Measurements from ENCODE around the gene MCCD1. TPM values are rescaled to one million over a fixed set of nuclear protein-coding genes. Genes with fewer than 3 reads are reported as not detected.

Gene MCCD1
- total RNA-seq, 1 experiment from 2014 or later: not detected

DNA sequence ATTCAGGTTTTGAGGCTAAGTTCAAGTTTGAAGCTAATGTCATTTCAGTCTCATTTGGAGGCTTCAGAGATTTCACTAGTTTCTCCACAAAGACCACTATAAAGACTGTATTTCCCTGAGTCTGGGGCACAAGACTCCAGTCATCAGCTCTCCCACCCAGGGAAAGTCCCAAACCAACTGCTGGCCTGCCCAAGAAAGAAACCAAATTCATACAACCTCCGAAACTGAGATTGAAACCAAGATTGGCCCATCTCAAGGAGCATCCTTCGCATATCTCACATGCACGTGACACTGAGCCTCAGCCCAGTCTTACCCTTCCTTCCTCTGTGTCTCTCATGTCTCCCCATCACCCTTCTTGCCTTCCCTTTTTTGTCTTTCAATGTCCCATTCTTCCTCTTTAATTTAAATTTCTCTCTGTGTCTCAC lies 39.8 kb downstream of the MCCD1 start:
- TF ChIP-seq, protein P1, sequence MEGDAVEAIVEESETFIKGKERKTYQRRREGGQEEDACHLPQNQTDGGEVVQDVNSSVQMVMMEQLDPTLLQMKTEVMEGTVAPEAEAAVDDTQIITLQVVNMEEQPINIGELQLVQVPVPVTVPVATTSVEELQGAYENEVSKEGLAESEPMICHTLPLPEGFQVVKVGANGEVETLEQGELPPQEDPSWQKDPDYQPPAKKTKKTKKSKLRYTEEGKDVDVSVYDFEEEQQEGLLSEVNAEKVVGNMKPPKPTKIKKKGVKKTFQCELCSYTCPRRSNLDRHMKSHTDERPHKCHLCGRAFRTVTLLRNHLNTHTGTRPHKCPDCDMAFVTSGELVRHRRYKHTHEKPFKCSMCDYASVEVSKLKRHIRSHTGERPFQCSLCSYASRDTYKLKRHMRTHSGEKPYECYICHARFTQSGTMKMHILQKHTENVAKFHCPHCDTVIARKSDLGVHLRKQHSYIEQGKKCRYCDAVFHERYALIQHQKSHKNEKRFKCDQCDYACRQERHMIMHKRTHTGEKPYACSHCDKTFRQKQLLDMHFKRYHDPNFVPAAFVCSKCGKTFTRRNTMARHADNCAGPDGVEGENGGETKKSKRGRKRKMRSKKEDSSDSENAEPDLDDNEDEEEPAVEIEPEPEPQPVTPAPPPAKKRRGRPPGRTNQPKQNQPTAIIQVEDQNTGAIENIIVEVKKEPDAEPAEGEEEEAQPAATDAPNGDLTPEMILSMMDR (conservative IDR thresholded peaks at IDR 0.05; ENCODE audit: low read depth, low read length): no peak
- TF ChIP-seq EZH2phosphoT487 (IDR thresholded peaks at IDR 0.05; ENCODE audit: borderline replicate concordance, low read length) (no peak), EZH2 (IDR thresholded peaks at IDR 0.05; ENCODE audit: low read length, unreplicated experiment) (no peak)
- no peaks in the 10 kb centered on the region for H3K36me3 ChIP-seq (ENCODE audit: low read depth, low read length)
- CTCF ChIA-PET: no interaction called here

DNA sequence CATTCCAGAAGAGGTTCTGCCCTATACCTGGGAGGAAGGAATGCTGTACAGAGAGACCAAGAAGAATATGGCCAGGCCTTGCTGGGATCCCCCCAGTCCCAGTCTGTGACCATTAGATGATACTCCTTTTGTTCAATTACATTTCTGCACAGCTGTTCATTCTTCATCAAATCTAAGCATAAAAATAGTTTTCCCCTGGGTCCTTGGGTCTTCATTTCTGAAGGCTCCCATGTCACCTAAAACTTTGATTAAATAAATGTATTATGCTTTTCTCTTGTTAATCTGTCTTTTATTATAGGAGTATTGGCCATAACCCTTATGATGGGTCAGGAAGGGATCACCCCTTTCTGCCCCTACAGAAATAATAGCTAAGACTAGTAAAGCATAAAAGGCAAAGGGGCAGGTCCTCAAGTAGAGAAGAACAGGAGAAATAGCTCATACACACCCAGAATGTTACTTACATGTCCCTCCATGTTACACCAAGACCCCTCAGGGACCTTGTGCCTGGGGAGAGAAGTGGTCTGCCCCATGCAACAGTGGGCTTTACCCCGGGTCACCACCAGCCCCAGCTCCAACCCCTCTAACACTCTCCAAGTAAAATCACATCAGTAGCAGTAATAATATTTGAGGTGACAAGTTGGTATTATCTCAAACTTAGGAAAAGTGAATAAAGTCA lies 41.2 kb downstream of the MCCD1 start:
- Histone ChIP-seq H2AFZ (ENCODE audit: low read length) (no peak overlapping the region), H3K4me1 (ENCODE audit: insufficient read depth, low read length) (no peaks in the 10 kb centered on the region), H3K9me3 (ENCODE audit: low read length) (no peaks in the 10 kb centered on the region), H3K4me2 (ENCODE audit: low read length) (no peak overlapping the region), H3K9me2 (replicated peaks; ENCODE audit: low read length) (no peaks in the 10 kb centered on the region), H3F3A (ENCODE audit: low read length, unreplicated experiment) (no peaks in the 10 kb centered on the region), H3K27me3 (ENCODE audit: low read length) (no peaks in the 10 kb centered on the region), H3K36me3 (ENCODE audit: low read depth, low read length) (no peaks in the 10 kb centered on the region), H4K20me1 (ENCODE audit: low read length) (no peaks in the 10 kb centered on the region), H3K27ac (ENCODE audit: low read length) (no peak overlapping the region), H3K9ac (ENCODE audit: low read length) (no peak overlapping the region), H3K4me3 (ENCODE audit: low read length) (no peak overlapping the region), H3K79me2 (ENCODE audit: low read length) (no peaks in the 10 kb centered on the region)
- no peak for DNase-seq
- TF ChIP-seq, protein P1 (conservative IDR thresholded peaks at IDR 0.05; ENCODE audit: low read depth, low read length): no peak
- TF ChIP-seq EZH2 (IDR thresholded peaks at IDR 0.05; ENCODE audit: low read length, unreplicated experiment): no peak
- TF ChIP-seq EZH2phosphoT487 (IDR thresholded peaks at IDR 0.05; ENCODE audit: borderline replicate concordance, low read length): no peak
- ChIA-PET CTCF (no interaction called here), POLR2A (ENCODE audit: unreplicated experiment) (no interaction called here)
- intact Hi-C loops (cut with micrococcal nuclease): no loop called here
- no TSS peak for BruUV-seq (replicated peaks)
- no peak for ATAC-seq

More for the DNA sequence above, 39.8 kb downstream of the MCCD1 start:
- DNase-seq: no peak
- no peaks in the 10 kb centered on the region for H3K27me3 ChIP-seq (ENCODE audit: low read length)
- POLR2A ChIA-PET (ENCODE audit: unreplicated experiment): no interaction called here
- no peak overlapping the region for H3K9ac ChIP-seq (ENCODE audit: low read length)
- no peak for ATAC-seq
- H4K20me1 ChIP-seq (ENCODE audit: low read length): no peaks in the 10 kb centered on the region
- H3K4me1 ChIP-seq (ENCODE audit: insufficient read depth, low read length): no peaks in the 10 kb centered on the region
- H3K9me2 ChIP-seq (replicated peaks; ENCODE audit: low read length): no peaks in the 10 kb centered on the region
- BruUV-seq (replicated peaks): no TSS peak
- H3K27ac ChIP-seq (ENCODE audit: low read length): no peak overlapping the region
- H3F3A ChIP-seq (ENCODE audit: low read length, unreplicated experiment): no peaks in the 10 kb centered on the region
- H3K4me2 ChIP-seq (ENCODE audit: low read length): no peak overlapping the region
- intact Hi-C loops (cut with micrococcal nuclease): no loop called here
- H3K4me3 ChIP-seq (ENCODE audit: low read length): no peak overlapping the region
- H3K79me2 ChIP-seq (ENCODE audit: low read length): no peaks in the 10 kb centered on the region
- no peak overlapping the region for H2AFZ ChIP-seq (ENCODE audit: low read length)
- no peaks in the 10 kb centered on the region for H3K9me3 ChIP-seq (ENCODE audit: low read length)

DNA sequence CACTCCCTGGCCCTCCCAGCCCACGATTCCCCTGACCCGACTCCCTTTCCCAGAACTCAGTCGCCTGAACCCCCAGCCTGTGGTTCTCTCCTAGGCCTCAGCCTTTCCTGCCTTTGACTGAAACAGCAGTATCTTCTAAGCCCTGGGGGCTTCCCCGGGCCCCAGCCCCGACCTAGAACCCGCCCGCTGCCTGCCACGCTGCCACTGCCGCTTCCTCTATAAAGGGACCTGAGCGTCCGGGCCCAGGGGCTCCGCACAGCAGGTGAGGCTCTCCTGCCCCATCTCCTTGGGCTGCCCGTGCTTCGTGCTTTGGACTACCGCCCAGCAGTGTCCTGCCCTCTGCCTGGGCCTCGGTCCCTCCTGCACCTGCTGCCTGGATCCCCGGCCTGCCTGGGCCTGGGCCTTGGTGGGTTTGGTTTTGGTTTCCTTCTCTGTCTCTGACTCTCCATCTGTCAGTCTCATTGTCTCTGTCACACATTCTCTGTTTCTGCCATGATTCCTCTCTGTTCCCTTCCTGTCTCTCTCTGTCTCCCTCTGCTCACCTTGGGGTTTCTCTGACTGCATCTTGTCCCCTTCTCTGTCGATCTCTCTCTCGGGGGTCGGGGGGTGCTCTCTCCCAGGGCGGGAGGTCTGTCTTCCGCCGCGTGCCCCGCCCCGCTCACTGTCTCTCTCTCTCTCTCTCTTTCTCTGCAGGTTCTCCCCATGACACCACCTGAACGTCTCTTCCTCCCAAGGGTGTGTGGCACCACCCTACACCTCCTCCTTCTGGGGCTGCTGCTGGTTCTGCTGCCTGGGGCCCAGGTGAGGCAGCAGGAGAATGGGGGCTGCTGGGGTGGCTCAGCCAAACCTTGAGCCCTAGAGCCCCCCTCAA lies 43.5 kb downstream of the MCCD1 start, which contains the start of gene LTA:
Gene LTA, plus strand, starts transcription at position 249 of the 871 bp plus-strand sequence. Its CDS starts 454 bp downstream, at position 703.
- H3F3A ChIP-seq (ENCODE audit: low read length, unreplicated experiment): no peaks in the 10 kb centered on the region
- CTCF ChIA-PET: no interaction called here
- no peak within 1 kb of the TSS for H2AFZ ChIP-seq (ENCODE audit: low read length)
- H3K4me3 ChIP-seq (ENCODE audit: low read length): no peak within 1 kb of the TSS
- no peaks in the 10 kb centered on the region for H3K36me3 ChIP-seq (ENCODE audit: low read depth, low read length)
- POLR2A ChIA-PET (ENCODE audit: unreplicated experiment): no interaction called here
- intact Hi-C loops (cut with micrococcal nuclease): no loop called here
- TF ChIP-seq EZH2 (IDR thresholded peaks at IDR 0.05; ENCODE audit: low read length, unreplicated experiment) (no peak), EZH2phosphoT487 (IDR thresholded peaks at IDR 0.05; ENCODE audit: borderline replicate concordance, low read length) (no peak)
- TF ChIP-seq, protein P1 (conservative IDR thresholded peaks at IDR 0.05; ENCODE audit: low read depth, low read length): no peak
- H3K4me1 ChIP-seq (ENCODE audit: insufficient read depth, low read length): no peaks in the 10 kb centered on the region
- no peak within 1 kb of the TSS for H3K27ac ChIP-seq (ENCODE audit: low read length)
- no peaks in the 10 kb centered on the region for H3K9me3 ChIP-seq (ENCODE audit: low read length)
- H3K79me2 ChIP-seq (ENCODE audit: low read length): no peaks in the 10 kb centered on the region
- no peaks in the 10 kb centered on the region for H4K20me1 ChIP-seq (ENCODE audit: low read length)
- no peak within 1 kb of the TSS for H3K9ac ChIP-seq (ENCODE audit: low read length)
- DNase-seq (no peak), ATAC-seq (no peak)
- H3K9me2 ChIP-seq (replicated peaks; ENCODE audit: low read length): no peaks in the 10 kb centered on the region
- BruUV-seq (replicated peaks): no TSS peak
- H3K4me2 ChIP-seq (ENCODE audit: low read length): no peak within 1 kb of the TSS
- H3K27me3 ChIP-seq (ENCODE audit: low read length): no peaks in the 10 kb centered on the region
